GM12872 (cell line): ENCODE data around the gene CD2.

Source experiments
- CTCF ChIP-seq: IDR thresholded peaks from 3 replicates; pipeline ENCODE4 v1.5.1; 2011; ENCODE audit warnings: low read depth, mild to moderate bottlenecking, low read length, moderate library complexity; ENCODE audit not compliant: insufficient read depth

Gene CD2

GRCh38 chr1:116772648-116773045 is 18.4 kb downstream of the CD2 start:
- no peak for TF ChIP-seq CTCF

GRCh38 chr1:116775116-116775752 is 21.0 kb downstream of the CD2 start:
- TF ChIP-seq CTCF: no peak

GRCh38 chr1:116777831-116778830 is 23.9 kb downstream of the CD2 start:
- no peak for TF ChIP-seq CTCF

GRCh38 chr1:116781034-116781433 is 26.8 kb downstream of the CD2 start:
- TF ChIP-seq CTCF: no peak

- no peak for TF ChIP-seq CTCF
These were observed 30.8 kb downstream of the CD2 start for GRCh38 chr1:116785006-116785405.

GRCh38 chr1:116786049-116786448 is 31.8 kb downstream of the CD2 start:
- no peak for TF ChIP-seq CTCF

GRCh38 chr1:116791727-116792126 is 37.5 kb downstream of the CD2 start:
- TF ChIP-seq CTCF: no peak
